HG02798 (cell line): ENCODE results near the gene IGFN1.

Source experiments
- ATAC-seq: cut with Tn5 transposase; IDR thresholded peaks from one replicate; pipeline ENCODE4 v1.9.1; 2021; ENCODE audit warnings: mild to moderate bottlenecking; ENCODE audit not compliant: unreplicated experiment, poor library complexity

Gene IGFN1

DNA sequence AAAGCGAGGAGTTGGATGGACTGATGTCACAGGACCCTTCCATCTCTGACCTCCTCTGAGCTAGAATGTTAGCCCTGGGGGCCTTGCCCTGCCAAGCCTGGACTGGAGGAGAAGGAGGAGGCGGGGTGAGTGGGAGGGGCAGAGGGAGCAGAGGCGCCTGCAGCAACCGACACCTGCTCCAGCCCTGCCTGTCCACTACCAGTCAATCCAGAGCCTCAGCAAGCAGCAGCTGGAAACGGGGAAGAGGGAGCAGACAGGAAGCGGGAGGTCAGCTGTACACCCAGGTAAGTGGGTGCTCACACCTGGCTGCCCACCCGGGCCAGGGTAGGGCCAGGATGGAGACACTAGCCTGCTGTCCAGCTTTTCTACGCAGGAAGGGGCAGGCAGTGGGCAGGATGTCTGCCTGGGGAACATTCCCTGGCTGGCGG is at the start of gene IGFN1:
TSS of gene IGFN1 (plus strand) at position 201 of the 428 bp plus-strand sequence. CDS start 2,470 bp downstream, outside the sequence.
- no peak for ATAC-seq

- ATAC-seq, result no peak
These were observed 49.7 kb upstream of the IGFN1 start for GRCh38 chr1:201140941-201141260.

DNA sequence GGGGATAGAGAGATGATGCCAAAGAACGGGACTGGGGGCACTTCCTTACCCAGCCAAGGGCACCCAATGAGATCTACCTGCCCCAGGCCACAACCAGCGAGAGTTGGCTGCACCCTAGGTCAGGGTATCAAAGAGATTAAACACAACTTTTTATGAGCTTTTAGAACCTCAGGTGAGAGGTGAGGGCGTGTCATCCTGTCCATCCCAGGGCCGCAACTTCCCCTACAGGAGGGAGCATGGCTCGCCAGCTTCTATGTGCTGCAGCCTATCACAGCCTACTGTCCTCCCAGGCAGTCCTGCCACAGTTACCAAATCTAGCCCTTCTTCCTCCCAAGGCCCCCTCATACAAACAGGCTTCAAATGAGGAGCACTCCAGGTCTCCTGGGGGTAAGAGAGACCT is 49.2 kb upstream of the IGFN1 start:
- ATAC-seq, result no peak

GRCh38 chr1:201142011-201142848 is 48.4 kb upstream of the IGFN1 start:
- ATAC-seq, result no peak

GRCh38 chr1:201142849-201143725 is 47.5 kb upstream of the IGFN1 start:
- ATAC-seq, result no peak

- no peak for ATAC-seq
These were observed 46.6 kb upstream of the IGFN1 start for GRCh38 chr1:201143726-201144635.

- no peak for ATAC-seq
These were observed 45.9 kb upstream of the IGFN1 start for GRCh38 chr1:201144701-201145100.

GRCh38 chr1:201145132-201145531 is 45.5 kb upstream of the IGFN1 start:
- no peak for ATAC-seq

- ATAC-seq, result no peak
These were observed 44.8 kb upstream of the IGFN1 start for GRCh38 chr1:201145816-201146215.

- ATAC-seq, result no peak
These were observed 43.8 kb upstream of the IGFN1 start for GRCh38 chr1:201146626-201147390.

- ATAC-seq, result no peak
These were observed 43.1 kb upstream of the IGFN1 start for GRCh38 chr1:201147396-201148015.

- no peak for ATAC-seq
These were observed 41.2 kb upstream of the IGFN1 start for GRCh38 chr1:201149400-201149799.

GRCh38 chr1:201153474-201154388 is 36.9 kb upstream of the IGFN1 start:
- peak; percentile 74 for ATAC-seq

DNA sequence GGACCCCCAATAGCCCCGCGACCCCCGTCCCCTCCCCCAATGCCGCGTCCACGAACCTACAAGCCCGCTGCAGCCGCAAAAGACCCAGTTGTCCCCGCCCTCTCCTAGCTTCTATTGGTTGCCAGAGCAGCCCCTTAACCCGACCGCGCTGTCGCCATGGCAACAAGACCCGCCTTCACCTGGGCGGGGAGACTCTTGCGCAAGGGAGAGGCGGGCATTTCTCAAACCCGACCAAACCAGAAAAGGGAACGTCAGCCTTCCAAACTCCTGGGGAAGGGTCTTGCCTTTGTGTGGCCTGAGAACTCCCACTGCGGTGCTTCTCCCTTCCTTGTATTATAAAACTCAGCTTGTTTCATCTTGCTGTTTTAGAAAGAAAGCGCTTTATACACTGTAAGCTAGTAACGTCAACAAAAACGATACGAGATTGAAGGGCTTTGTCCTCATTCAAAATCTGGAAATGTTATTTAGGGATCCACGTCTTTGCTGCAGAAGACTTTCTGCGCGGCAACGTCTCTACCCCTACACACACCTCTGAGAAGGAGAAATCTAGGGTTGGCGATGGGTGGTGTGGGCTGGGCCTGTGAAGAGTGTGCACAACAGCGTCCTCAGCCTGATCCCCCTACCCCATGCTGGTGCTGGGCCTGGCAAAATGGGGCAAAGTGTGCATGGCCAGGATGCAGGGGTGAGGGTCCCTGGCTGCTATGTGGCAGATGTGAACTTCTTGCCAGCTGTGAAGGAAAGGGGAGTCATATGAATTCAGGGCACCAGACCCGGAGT is 36.0 kb upstream of the IGFN1 start, which contains the start of gene TMEM9:
TSS of gene TMEM9 (minus strand) at position 86 of the 777 bp plus-strand sequence. CDS start 551 bp downstream, outside the sequence.
- ATAC-seq, result peak; percentile 98

- no peak for ATAC-seq
These were observed 35.3 kb upstream of the IGFN1 start for GRCh38 chr1:201155354-201155753.

GRCh38 chr1:201156346-201156745 is 34.3 kb upstream of the IGFN1 start:
- no peak for ATAC-seq

DNA sequence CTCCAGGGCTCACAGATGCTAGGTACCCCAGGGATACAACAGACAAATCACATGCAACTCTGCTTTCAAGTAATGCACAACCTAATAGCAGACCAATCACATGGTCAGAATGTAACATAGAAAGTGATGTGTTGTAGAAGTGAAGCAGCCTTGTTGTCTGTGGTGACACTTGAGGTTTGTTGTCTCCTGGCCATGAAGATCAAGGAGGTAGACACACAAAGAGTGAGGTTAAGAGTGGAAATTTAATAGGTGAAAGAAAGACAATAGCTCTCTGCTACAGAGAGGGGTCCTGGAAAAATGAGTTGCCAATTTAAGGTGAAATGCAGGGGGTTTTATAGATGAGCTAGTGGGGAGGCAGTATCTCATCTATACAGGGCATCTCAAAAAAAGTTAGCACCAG is 33.8 kb upstream of the IGFN1 start:
- no peak for ATAC-seq
